ENCODE measurements around the gene HARBI1.

- no peak for TF ChIP-seq POLR2A (IDR thresholded peaks at IDR 0.05; ENCODE audit: low read depth, low read length)
- no peak for TF ChIP-seq POLR2AphosphoS5 (IDR thresholded peaks at IDR 0.05; ENCODE audit: low read depth, low read length)
- no peak for TF ChIP-seq TAF1 (IDR thresholded peaks at IDR 0.05; ENCODE audit: borderline replicate concordance, low read depth, low read length)
Measured at GRCh38 chr11:46642627-46643335, 25.8 kb upstream of the HARBI1 start.

Data from GM12892 (cell line).